Stimulated activated CD8-positive, alpha-beta memory T cell treated with anti-CD3 and anti-CD28 coated beads, Interleukin-15, amount 100 ng/mL, for 4 hours (primary cell): ENCODE data around the gene PLXNC1.

Experiments
- DNase-seq, 2 donors: peaks; one replicate each; pipeline ENCODE4 v3.0.0-alpha.2; 2020; ENCODE audit warnings: low read depth in 2 of 2

PLXNC1 gene

DNA sequence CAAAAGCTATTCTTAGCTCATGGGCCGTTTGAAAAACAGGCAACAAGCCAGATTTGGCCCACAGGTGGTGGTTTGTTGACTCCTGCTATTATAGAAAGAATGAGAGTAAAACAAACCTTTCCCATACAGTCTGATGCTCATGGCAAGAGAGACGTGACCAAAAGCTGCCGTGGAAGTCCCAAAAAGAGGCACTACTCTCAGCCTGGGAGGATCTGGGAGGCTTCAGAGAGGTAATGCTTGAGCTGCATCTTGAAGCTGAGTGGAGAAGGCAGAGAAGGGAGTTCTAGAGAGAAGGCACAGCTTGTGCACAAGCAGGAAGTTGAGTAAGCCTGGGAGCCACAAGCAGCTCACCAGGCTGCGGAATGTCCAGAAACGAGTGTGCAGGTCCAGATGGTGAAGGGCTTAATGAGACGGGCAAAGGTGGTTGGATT is 9.6 kb downstream of the PLXNC1 start:
- DNase-seq, result no peak

DNA sequence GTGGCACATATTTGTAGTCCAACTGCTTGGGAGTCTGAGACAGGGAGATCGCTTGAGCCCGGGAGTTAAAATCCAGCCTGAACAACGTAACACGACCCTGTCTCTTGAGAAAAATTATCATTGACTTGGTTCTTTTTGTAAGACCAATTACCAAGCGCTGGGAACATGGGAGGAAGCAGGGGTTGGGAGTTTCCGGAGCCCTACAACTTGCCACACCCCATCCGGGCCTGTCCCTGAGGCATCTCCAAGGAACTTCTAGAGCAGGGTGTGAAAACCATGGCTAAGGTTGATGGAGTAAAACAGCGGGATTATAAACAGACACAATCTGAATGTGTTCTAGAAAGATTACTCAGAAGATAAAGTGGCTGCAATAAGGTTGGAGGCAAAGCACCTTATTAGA is 10.3 kb downstream of the PLXNC1 start:
- no peak for DNase-seq

DNA sequence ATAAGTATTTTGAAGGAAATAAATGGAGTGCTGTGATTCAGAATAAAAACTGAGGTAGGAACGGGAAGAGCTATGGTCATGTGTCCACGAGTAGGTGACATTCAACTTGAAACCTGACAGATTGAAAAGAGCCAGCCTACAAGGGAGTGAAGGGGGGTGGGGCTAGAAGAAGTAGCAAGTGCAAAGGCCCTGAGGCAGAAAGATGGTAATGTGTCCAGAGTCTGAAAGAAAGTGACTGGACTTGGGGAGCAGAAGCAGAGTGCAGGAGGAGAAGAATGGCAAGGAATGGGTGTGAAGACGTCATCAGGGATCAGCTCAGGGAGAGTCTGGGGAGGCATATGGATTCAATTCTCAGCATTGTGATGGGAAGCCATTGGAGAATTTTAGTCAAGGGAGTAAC is 13.7 kb downstream of the PLXNC1 start:
- no peak for DNase-seq

DNA sequence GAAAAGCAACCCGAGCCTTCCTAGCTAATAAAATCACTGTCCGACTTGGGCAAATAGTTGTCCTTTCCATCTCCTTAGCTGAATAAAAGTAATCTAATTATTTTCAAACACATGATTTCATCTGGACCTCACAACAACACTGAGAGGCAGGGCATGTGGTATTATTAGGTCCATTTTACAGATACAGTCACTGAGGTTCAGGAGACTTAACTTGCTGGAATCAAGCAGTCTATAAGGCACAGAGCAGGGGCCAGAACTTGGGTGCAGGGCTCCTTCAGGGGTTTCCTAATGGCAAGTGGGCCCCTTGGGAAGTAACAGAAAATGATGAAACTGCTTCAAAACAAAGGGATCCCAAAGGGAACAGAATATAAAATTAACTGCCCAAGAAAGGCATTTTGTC is 15.5 kb downstream of the PLXNC1 start:
- DNase-seq, result no peak

DNA sequence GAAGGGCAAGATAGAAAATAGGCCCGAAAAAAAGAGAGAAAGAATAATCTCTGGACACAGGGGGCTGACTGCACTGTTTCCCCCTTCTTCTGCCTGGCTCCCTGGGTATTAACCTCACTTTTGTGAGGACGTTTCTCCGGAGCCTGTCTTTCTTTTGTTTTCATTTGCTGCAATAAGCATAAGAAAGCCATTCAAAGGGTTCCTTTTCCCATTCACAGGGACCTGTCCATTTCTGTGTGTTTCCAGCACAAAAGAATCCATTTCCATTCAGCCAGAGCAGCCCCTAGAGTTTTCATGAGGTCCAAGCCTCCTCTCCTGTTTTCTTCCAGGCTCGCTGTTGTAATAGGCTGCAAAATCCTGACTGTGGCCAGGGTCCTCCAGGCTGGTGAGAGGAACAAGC is 16.8 kb downstream of the PLXNC1 start:
- no peak for DNase-seq

DNA sequence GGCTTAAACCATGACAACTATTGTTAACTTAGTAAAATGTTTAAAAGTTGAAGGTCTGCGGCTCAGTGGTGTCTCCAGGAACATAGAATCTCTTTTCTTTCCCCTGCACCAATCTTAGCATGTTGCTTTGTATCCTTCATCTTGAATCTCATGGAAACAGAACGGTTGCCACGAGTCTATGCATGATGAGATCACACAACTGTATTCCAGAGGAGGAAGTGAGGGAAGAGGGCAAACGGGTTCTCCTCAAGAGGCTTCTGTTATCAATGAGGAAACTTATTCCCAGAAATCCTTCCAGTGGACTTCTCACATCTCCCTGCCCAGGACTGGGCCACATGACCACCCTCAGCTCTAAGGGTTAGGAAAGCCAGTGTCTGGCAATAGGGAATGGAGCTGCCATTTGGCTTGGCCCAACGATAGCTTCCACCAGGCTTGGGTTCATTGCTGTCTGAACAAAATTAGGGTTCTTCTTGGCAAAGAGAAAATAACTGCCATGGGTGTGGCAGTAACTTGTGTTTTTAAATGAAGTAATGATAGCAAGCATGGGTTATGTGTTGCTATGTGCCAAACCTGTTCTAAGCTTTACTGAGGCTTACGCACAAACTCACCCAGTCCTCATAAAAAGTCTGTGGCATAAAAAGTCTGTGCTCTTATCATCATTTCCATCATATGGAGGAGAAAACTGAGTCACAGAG is 17.4 kb downstream of the PLXNC1 start:
- DNase-seq, result no peak

DNA sequence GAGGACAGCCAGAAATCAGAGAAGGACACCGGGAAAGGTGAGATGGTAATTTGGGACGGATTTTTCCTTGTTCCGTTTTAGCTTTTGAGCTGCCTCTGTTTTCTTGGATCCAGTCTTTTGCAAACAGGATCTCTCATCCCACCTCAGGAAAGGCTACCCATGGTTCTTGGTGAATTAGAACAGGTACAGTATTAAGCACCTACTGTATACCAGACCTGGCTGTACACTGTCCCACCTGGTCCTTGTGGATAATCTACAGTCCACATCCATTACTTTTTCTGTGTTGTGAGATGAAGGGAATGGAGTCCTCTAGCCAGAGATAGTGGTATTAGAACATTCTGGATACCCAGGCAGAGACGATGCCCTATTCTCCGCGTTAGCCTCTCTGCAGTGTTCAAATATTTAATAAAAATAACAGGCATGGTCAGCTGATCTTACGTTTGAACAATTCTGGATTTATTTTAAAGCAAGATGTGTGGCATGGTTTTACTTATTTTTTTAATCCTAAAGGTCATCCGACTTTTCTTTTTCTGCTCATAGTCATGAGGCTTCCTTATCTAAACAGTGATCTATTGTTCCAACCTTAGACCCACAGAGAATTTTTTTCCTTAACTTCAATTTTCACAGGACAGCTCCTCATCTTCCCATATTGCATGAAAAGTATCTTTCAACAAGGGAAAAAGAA is 18.8 kb downstream of the PLXNC1 start:
- no peak for DNase-seq

DNA sequence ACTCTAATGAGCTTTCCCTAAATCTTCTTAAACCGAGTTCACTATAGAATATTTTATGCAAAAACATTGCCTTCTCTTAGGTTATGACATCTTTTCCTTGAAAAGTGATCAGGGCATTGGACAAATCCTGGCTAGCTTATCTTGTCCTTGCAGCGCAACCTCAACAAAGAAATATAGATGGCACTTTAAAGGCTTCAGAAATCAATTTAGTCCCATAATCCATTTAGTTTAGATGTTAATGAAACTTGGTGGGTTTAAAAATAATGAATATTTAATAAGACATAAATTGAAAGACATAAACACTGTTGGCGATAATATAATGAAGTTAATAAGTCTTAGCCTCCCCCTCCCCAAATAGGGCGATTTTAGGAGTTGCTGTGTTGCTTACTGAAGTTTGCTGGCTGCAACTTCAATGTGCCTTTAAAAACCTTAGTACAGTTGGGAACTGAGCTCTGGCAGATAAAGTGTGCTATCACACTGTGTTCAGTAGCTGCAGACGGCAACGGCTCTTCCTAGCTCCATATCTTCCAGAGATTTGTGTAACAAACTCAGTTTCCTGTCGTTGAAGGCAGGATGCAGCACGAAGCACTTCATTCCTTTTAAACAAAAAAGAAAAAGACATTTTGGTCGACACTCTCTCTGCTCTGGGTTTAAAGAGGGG is 19.5 kb downstream of the PLXNC1 start:
- DNase-seq, result no peak

DNA sequence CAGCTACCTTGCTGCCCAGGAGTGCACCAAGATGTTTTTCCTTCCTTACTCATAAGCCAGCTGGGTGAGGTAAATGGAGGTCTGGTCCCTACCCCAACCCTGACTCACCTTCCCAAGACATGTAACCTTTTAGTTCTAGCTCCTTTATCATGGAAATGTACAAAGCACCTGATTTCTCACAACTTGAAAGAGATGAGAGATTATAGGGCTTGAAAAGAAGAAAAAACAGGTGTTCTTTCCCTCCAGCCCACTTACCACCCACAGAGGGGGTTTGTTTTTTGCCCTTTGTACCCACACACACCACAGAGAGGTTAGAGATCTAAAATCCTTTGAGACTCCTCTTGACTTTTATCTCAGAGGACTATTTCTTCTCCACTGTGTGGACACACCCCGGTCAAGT is 21.1 kb downstream of the PLXNC1 start:
- no peak for DNase-seq

DNA sequence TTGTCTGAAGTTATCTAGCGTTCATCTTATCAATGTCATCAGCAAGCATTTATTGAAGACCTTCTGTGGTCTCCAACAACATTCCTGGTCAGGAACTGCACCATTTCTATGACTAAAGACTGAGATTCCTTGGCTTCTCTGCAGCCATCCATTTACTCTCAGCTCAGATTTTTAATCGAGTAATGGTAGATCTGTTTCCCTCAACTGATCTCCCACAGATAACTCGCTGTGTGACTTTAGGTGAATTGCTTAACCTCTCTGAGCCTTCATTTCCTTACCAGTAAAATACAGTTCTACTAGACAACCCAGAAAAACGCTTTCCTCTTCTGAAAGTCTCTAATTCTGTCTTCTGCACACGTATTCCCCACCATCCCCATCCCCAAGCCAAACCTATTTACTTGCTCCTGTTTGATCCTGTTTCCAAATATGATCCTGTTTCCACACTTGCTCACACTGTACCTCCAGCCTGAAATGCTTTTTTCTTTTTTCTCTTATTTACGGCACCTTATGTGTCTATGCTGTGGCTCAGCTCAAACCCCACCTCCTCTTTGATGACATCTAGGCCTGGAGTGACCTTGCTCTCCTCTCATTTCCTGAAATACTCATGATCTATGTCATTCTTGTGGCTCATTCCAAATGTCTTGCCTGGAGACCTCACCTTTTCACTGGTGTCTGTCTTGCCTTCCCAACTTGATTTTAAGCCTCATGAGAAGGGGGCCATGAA is 21.8 kb downstream of the PLXNC1 start:
- DNase-seq, result no peak

DNA sequence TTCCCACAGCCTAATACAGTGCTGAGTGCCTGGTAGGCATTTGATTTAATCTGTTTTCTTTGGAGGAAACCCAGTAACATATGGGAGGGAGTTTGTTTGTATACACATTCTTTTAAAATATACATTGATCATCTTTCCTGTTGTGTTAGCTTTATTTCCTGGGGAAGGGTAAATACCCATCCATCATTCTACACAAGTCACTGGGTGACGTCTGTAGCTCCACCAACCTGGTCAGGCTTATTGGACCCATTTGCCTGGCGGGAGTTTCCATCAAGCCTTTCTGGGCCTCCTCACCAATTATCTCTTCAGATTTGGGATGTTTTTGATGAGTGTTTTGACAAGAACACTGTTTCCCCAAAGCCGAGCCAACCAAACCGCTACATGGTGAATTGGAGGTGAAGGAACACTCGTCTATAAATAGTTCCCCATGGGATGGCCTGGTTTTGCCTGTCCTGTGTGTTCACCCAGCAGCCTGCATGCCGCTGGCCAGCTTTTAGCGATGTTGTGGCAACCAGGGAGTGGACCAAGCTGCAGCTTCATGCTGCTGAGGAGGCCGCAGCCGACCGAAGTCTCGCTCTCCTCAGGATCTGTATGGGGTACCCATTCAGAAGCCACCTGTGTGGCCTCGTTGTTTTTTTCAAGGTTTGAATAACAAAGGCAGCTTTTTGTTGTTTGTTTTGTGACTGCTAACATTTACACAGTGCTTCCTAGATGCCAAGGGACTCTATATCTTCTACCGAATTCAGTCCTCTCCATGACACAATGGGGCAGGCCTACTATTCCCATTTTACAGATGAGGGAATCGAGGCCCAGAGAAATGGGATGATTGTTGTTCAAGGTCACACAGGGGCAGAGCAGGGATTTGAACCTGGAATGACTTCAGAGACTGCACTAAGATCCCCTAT is 22.6 kb downstream of the PLXNC1 start:
- no peak for DNase-seq

DNA sequence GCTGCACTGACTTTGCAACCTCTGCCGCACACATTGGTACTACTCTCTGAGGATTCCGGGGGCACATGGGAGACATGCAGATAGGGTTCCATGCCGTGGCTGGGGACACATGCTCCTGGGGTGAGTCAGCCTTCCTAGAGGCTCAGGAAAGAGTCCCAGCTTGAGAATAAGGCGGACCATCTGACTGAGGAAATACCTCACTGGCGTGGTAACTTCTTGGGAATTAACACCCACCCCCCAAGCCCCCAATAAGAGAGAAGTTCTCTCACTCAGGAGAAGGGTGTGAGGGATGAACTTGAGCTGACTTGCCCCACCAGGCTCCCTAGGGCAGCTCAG is 23.2 kb downstream of the PLXNC1 start:
- DNase-seq, result no peak

DNA sequence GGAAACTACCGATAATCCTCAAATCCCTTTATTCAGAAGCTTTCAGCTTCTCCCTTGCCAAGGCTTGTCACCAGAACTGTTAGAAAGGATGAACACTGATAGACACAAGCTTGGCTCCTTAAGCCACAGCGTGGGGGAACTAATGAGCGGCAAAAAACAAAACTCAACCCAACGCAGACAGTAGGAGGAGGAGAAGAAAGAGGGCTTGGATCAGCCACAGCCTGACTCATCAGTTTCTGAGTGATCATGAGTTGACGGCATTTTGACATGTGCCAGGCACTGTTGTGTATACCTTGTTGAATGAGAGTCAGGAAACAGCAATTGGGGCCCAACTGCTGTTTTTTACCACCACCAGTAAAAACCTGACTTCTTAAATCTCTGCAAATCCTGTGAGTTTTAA is 23.7 kb downstream of the PLXNC1 start:
- no peak for DNase-seq

DNA sequence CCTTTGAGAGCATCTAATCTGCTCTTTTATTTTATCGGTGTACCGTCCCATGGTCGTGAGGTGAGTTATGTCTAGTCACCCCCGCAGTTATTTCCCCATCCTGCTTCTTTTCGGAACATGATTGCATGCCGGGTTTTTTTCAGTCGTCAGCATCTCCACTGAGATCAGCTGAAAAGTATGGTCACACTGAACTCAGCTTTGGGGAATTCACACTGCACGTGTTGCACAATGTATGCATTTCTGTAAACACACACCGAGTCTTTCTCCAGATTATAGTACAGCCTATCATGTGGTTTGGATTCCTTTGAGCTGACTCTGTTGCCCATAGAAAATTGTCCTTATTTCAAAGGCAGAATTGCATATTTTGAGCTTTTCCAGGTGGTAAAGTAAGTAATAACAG is 24.6 kb downstream of the PLXNC1 start:
- no peak for DNase-seq

DNA sequence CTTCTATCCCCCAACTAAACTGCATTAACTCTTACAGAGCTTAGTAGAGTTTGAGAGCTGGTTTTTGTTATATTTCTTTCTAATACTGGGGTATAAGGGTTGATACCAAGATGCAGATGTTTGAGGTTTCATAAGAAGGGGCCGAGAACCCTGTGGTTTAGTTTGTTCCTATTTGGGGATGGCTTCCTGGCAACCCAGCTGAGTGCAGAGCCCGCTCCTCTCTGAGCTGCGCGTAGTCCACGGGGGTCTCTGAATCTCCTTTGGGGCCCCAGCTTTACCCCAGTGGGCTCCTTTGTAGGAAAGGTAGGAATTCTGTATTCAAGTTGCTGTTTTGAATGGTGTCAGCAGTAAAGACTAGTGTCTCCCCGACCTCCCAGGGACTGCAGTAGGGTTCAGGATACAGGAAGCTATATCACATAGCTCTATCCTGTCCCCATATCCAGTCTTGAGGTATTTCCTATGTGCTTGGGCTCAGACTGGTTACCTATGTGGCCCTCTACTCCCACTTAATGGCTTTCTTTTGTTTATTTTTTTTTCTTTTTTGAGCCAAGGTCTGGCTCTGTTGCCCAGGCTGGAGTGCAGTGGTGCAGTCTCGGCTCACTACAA is 25.4 kb downstream of the PLXNC1 start:
- DNase-seq, result no peak

DNA sequence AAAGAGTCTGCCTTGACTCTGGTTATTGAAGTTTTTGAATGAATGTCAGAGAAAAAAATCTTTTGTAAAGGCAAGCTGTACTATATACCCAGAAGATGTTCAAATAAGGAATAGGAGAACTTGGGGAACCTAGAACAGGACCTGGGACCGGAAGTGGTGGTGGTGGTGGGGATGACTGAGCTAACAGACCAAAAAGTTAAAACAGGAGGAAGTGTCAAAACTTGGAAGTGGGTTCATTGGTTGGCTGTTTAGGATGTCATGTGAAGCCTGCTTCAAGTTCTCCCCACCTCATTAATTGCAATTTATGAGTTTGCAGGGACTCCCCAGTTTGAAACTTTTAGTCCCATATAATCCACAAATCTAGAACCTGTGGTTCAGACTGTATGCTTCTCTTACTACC is 26.2 kb downstream of the PLXNC1 start:
- no peak for DNase-seq

DNA sequence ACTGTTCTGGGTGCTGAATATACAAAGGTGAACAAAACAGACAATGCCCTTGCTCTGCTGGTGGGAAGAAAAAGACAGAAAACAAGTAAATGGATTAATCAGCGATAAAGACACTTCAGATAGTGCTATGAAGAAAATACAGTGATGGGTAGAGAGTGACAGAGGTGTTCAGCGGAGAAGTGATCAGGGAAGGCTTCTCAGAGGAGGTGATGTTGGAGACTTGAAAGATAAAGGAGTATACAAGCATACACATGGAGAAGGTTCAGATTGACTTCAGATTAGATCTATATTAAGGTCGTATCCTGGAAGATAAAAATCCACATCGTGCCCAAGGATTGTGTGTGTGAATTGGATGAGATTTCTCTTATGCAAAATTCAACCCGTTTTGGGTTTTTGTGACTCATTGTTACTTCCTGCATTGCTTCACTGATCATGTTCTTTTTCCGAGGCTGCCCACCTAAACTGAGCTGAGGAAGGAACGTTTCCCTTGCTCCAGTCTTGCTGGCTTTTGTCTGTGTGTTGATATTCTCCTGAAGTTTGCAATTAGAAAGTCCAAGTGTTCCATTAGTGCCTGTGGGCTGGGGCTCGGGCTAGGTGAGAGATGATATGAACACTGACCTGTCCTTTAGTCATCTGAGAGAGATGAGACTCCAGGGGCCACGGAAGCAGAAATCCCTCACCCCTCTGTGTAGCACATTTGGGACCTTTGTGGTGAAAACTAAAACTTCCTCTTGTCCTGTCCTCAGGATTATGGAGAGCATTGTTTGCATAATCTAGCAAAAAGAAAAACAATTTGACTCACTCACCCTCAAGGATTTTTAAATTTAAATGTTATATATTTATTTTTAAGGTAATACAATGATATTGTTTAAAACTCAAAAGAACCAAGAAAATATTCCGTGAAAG is 27.6 kb downstream of the PLXNC1 start:
- no peak for DNase-seq

DNA sequence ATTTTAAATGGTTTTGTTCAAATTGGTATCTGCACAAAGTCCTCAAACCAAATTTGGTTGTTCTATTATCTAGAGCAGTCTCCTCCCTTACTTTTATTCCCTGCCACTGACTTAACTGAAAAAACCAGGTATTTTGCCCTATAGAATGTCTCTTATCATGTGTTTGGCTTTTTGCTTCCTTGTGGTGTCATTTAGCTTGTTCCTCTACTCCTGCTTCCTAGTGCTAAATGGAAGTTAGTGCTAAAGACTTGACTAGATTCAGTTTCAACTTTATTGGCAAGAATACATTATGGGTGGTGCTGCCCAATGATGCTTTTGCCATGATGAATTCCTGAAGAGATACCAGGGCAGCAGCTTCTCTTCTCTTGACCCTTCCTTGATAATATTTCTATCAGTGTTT is 29.7 kb downstream of the PLXNC1 start:
- no peak for DNase-seq

DNA sequence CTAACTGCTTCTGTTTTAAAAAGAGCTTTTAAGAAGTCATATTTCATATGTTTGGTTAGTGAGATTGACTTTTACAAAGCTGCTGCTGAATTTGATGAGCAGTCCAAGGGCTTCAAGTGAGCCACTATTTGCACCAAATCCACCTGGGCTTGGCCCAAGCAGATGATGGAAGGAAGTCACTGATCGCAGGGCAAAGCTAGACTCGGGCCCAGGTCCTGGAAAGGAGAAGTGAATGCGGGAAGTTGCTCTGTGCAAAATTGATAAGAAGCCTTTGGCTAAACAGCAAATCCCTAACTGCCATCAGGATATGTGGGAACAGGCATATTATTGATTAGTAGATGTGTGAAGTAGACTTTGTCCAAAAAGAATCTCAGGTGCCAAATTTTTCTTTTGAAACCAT is 30.5 kb downstream of the PLXNC1 start:
- no peak for DNase-seq

DNA sequence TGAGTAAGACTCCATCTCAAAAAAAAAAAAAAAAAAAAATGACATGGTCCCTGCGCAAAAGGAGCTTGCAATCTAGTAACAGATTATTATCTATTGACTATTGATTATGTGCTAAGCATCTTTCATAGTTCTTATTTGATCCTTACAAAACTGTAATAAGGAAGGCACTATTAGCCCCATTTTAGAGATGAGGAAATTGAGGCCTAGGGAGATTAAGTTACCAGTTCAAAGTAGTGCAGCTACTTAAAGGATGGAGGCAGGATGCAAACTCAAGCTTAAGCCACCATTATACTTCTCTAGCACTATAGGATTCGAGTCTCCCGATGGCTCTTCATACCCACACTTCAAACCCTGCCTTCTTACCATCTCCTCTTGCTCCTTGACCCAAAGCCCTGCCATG is 31.3 kb downstream of the PLXNC1 start:
- no peak for DNase-seq
